BE2C (cell line): ENCODE results near the gene WNT2B.

Experiments
- DNase-seq: peaks from one replicate; pipeline ENCODE4 v3.0.0-alpha.2; 2020
- H3K27me3 ChIP-seq: fragments of 250-450 bp; sonication (Bioruptor Pico); 2 replicates; pipeline ENCODE4 v1.5.1; 2020; ENCODE audit warnings: mild to moderate bottlenecking
- H3K36me3 ChIP-seq: fragments of 250-450 bp; sonication (Bioruptor Pico); 2 replicates; pipeline ENCODE4 v1.5.1; 2020; ENCODE audit warnings: mild to moderate bottlenecking
- H3K4me1 ChIP-seq: fragments of 250-450 bp; sonication (Bioruptor Pico); 2 replicates; pipeline ENCODE4 v1.5.1; 2020
- H3K4me3 ChIP-seq: 2 replicates; pipeline ENCODE4 v1.5.1; 2011; ENCODE audit warnings: low read depth, low read length
- H3K9me3 ChIP-seq: fragments of 250-450 bp; sonication (Bioruptor Pico); 2 replicates; pipeline ENCODE4 v1.5.1; 2020
- TF ChIP-seq, protein P1 (sequence below): IDR thresholded peaks from 2 replicates; pipeline ENCODE4 v1.5.1; 2012; ENCODE audit warnings: mild to moderate bottlenecking, low read depth, low read length

Gene WNT2B

DNA sequence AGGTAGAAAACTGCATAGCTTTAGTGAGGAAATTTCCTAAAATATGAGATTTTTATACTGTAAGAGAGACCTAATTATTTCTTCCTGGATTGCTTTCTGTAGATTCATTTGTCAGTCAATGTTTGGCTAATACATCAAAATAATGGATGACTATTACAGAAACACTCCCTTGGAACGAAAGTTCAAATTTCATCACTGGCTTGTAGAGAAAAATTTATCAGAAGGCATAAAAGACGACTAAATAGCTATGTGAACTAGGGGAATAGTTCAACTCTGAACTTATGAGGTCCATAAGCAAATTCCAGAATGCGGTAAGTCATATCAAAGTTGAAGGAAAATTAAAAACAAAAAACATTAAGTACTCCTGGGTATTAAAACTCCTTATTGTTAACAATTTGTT, 36.0 kb downstream of the WNT2B start:
- H3K27me3 ChIP-seq: no peaks in the 10 kb centered on the region
- no peak for DNase-seq
- no peaks in the 10 kb centered on the region for H3K4me1 ChIP-seq
- H3K9me3 ChIP-seq: no peaks in the 10 kb centered on the region
- TF ChIP-seq, protein P1, sequence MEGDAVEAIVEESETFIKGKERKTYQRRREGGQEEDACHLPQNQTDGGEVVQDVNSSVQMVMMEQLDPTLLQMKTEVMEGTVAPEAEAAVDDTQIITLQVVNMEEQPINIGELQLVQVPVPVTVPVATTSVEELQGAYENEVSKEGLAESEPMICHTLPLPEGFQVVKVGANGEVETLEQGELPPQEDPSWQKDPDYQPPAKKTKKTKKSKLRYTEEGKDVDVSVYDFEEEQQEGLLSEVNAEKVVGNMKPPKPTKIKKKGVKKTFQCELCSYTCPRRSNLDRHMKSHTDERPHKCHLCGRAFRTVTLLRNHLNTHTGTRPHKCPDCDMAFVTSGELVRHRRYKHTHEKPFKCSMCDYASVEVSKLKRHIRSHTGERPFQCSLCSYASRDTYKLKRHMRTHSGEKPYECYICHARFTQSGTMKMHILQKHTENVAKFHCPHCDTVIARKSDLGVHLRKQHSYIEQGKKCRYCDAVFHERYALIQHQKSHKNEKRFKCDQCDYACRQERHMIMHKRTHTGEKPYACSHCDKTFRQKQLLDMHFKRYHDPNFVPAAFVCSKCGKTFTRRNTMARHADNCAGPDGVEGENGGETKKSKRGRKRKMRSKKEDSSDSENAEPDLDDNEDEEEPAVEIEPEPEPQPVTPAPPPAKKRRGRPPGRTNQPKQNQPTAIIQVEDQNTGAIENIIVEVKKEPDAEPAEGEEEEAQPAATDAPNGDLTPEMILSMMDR: no peak
- no peak overlapping the region for H3K4me3 ChIP-seq
- peaks cover 22% of the 10 kb centered on the region for H3K36me3 ChIP-seq

DNA sequence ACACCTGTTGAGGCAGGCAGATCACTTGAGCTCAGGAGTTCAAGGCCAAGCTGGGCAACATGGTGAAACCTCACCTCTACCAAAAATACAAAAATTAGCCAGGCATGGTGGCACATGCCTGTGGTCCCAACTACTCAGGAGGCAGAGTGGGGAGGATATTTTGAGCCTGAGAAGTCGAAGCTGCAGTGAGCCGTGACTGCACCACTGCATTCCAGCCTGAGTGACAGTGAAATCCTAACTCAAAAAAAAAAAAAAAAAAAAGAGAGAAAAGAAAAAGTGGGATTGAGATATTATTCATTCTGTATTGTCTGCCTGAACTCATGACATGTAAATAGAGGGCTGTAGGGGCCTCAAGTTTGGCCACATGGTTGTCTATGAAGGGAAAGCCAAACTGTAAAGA, 37.3 kb downstream of the WNT2B start:
- Histone ChIP-seq H3K9me3 (no peaks in the 10 kb centered on the region), H3K27me3 (no peaks in the 10 kb centered on the region), H3K4me1 (no peaks in the 10 kb centered on the region), H3K36me3 (peaks cover 9% of the 10 kb centered on the region), H3K4me3 (no peak overlapping the region)
- DNase-seq: no peak
- TF ChIP-seq, protein P1: no peak

DNA sequence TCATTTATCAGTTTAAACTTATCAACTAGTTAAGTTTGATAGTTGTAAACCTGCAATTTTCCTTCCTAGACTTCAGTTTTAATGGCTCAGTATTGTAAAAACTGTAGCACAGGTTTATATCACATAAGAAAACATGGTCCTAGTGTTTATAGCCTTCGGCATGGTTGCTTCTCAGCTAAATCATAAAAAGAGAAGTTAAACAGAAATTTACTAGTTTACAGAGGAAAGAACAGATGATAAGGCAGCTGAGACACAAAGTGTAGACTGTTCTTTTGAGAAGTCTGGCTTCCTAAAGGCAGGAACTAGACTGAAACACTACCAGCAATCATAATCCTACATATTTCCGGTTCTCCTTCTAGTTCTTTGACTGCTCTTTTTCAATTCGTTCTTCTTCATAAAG, 39.8 kb downstream of the WNT2B start:
- peaks cover 3% of the 10 kb centered on the region; the same call in 1 of the 2 replicates for H3K36me3 ChIP-seq
- H3K4me1 ChIP-seq: no peaks in the 10 kb centered on the region
- no peaks in the 10 kb centered on the region for H3K9me3 ChIP-seq
- no peak for DNase-seq
- H3K4me3 ChIP-seq: no peak overlapping the region
- TF ChIP-seq, protein P1: no peak
- no peaks in the 10 kb centered on the region for H3K27me3 ChIP-seq

DNA sequence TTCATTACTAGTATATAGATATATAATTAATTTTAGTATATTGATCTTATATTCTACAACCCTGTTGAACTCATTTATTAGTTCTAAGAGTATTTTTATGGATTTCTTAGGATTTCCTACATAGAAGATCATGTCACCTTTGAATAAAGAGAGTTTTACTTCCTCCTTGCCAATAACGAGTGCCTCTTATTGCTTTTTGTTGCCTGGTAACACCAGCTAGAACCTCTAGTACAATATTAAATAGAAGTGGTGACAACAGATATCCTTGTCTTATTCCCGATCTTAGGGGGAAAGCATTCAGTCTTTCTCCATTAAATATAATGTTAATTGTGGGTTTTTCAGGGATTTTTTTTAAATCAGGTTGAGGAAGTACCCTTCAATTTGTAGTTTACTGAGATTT, 40.8 kb downstream of the WNT2B start:
- Histone ChIP-seq H3K27me3 (no peaks in the 10 kb centered on the region), H3K36me3 (peaks cover 3% of the 10 kb centered on the region; the same call in 1 of the 2 replicates), H3K9me3 (no peaks in the 10 kb centered on the region), H3K4me1 (no peaks in the 10 kb centered on the region), H3K4me3 (no peak overlapping the region)
- DNase-seq: no peak
- TF ChIP-seq, protein P1: no peak

DNA sequence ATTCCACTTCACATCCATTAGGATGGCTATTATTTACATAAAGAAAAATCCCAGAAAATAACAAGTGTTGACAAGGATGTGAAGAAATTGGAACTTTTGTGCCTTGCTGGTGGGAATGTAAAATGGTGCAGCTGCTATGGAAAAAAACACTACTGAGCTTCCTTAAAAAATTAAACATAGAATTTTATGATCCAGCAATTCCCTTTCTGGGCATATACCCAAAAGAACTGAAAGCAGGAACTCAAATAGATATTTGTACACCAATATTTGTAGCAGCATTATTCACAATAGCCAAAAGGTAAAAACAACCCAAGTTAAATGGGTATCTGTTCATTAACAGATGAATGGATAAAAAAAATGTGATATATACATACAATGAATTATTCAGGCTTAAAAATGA, 45.6 kb downstream of the WNT2B start:
- Histone ChIP-seq H3K4me3 (no peak overlapping the region), H3K9me3 (no peaks in the 10 kb centered on the region), H3K4me1 (no peaks in the 10 kb centered on the region), H3K27me3 (no peaks in the 10 kb centered on the region), H3K36me3 (no peaks in the 10 kb centered on the region)
- DNase-seq: no peak
- TF ChIP-seq, protein P1: no peak

DNA sequence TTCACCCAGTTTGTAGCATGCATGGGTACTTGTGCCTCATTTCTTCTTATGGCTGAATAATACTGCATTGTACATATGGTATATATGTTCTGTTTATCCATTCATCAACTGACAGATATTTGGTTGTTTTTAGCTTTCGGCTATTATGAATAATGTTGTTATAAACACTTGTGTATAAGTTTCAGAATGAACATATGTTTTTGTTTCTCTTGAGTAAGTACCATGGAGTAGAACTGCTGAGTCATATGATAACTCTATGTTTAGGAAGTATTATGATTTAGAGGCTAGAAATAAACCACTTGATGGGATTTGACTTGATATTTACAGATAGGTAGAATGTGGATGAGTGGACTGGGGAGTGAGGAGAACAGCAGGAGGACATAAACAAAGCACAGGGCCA, 48.6 kb downstream of the WNT2B start:
- no peaks in the 10 kb centered on the region for H3K36me3 ChIP-seq
- no peaks in the 10 kb centered on the region for H3K27me3 ChIP-seq
- H3K9me3 ChIP-seq: no peaks in the 10 kb centered on the region
- DNase-seq: no peak
- TF ChIP-seq, protein P1: no peak
- H3K4me1 ChIP-seq: no peaks in the 10 kb centered on the region
- H3K4me3 ChIP-seq: no peak overlapping the region
